OCI-LY1 (cell line): ENCODE data around the gene ACOX1.

Experiments used
- H2AFZ ChIP-seq: fragments of 200-600 bp; sonication (generic), shearing (Covaris generic); 2 replicates; pipeline ENCODE4 v1.6.0; 2014; ENCODE audit warnings: antibody characterized with exemption, mild to moderate bottlenecking, low read length
- H3F3A ChIP-seq: fragments of 200-600 bp; sonication (generic), shearing (Covaris generic); 2 replicates; pipeline ENCODE4 v1.6.0; 2014; ENCODE audit warnings: mild to moderate bottlenecking, antibody characterized with exemption, low read length, moderate library complexity; ENCODE audit not compliant: insufficient read depth
- H3K27ac ChIP-seq: fragments of 200-600 bp; sonication (generic); 2 replicates; pipeline ENCODE4 v1.5.1; 2014; ENCODE audit warnings: low read length, mixed run types, mild to moderate bottlenecking, low read depth; ENCODE audit not compliant: poor library complexity, severe bottlenecking
- H3K27me3 ChIP-seq: fragments of 200-600 bp; sonication (generic); 2 replicates; pipeline ENCODE4 v1.6.0; 2014; ENCODE audit warnings: antibody characterized with exemption, mild to moderate bottlenecking, low read length, moderate library complexity; ENCODE audit not compliant: insufficient read depth
- H3K36me3 ChIP-seq: fragments of 200-600 bp; sonication (generic); 2 replicates; pipeline ENCODE4 v1.6.1; 2014; ENCODE audit warnings: mild to moderate bottlenecking, antibody characterized with exemption, low read length, moderate library complexity, mixed read lengths; ENCODE audit not compliant: insufficient read depth
- H3K4me1 ChIP-seq: fragments of 200-600 bp; sonication (generic); 2 replicates; pipeline ENCODE4 v1.5.1; 2014; ENCODE audit warnings: mild to moderate bottlenecking, low read length, moderate library complexity; ENCODE audit not compliant: insufficient read depth, severe bottlenecking
- H3K4me2 ChIP-seq: fragments of 200-600 bp; sonication (generic), shearing (Covaris generic); 2 replicates; pipeline ENCODE4 v1.6.1; 2014; ENCODE audit warnings: low read length
- H3K4me3 ChIP-seq: fragments of 200-600 bp; sonication (generic); 2 replicates; pipeline ENCODE4 v1.5.1; 2014; ENCODE audit warnings: low read length, low read depth, mild to moderate bottlenecking, mixed read lengths; ENCODE audit not compliant: poor library complexity, severe bottlenecking
- H3K79me2 ChIP-seq: fragments of 200-600 bp; shearing (Covaris generic); 2 replicates; pipeline ENCODE4 v1.6.1; 2016; ENCODE audit warnings: mixed run types, low read length, mixed read lengths; ENCODE audit not compliant: insufficient read depth
- H3K9ac ChIP-seq: fragments of 200-600 bp; sonication (generic), shearing (Covaris generic); 2 replicates; pipeline ENCODE4 v1.6.1; 2014; ENCODE audit warnings: mild to moderate bottlenecking, low read length, mixed read lengths
- H3K9me2 ChIP-seq: fragments of 200-600 bp; sonication (generic), shearing (Covaris generic); 2 replicates; pipeline ENCODE4 v1.6.1; 2014; ENCODE audit warnings: low read depth, mild to moderate bottlenecking, low read length, mixed read lengths
- H3K9me3 ChIP-seq: fragments of 200-600 bp; shearing (Covaris generic); 2 replicates; pipeline ENCODE4 v1.6.1; 2014; ENCODE audit warnings: low read length, mixed read lengths
- H4K20me1 ChIP-seq: fragments of 200-600 bp; sonication (generic), shearing (Covaris generic); 2 replicates; pipeline ENCODE4 v1.6.0; 2016; ENCODE audit warnings: mild to moderate bottlenecking, low read length; ENCODE audit not compliant: insufficient read depth
- EZH2 ChIP-seq: fragments of 200-600 bp; sonication (generic), shearing (Covaris generic); IDR thresholded peaks from 2 replicates; pipeline ENCODE4 v1.8.0; 2017; ENCODE audit warnings: borderline replicate concordance, mixed run types, mild to moderate bottlenecking, antibody characterized with exemption, low read length, moderate library complexity, mixed read lengths
- TF ChIP-seq, protein P1 (sequence below): fragments of 200-600 bp; sonication (generic), shearing (Covaris generic); IDR thresholded peaks from 2 replicates; pipeline ENCODE4 v1.5.1; 2017; ENCODE audit warnings: mild to moderate bottlenecking, antibody characterized with exemption, low read length, moderate library complexity, mixed read lengths

ACOX1 gene

DNA sequence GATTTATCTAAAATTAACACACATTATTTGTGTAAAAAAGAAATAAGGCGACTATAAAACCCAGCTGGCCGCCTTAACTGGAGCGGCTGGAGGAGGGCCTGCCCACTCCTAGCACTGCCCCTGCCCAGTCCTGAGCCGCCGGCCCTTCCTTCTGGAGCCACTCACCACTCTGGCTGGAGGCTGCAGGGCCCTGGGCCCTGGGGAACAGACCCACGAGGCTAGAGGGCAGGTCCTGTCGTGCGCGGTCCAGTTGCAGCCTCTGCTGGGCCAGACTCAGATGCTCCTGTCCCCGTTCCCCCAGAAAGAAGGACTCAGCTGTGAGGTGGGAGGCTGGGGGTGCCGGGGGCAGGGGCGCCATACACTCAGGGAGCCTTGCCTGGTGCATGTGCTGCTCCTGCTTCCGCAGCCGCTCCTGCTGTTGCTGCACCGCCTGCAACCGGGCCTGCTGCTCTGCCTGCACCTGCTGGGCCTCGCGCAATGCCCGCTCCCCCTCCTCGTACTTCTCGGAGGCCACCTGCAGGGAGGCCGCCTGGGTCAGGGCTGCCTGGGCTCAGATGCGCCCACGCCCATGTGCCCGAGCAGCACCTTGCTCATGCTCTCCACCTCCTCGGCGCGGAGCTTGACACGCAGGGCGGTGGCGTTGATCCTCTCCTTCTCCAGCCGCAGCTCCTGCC lies 65.3 kb downstream of the ACOX1 start:
- no peak overlapping the region for H3K4me3 ChIP-seq
- no peak overlapping the region for H3K27ac ChIP-seq
- no peak overlapping the region for H3K4me2 ChIP-seq
- no peaks in the 10 kb centered on the region for H3K79me2 ChIP-seq
- peaks cover 44% of the 10 kb centered on the region for H3K4me1 ChIP-seq
- no peaks in the 10 kb centered on the region for H3K9me3 ChIP-seq
- peaks cover 14% of the 10 kb centered on the region for H3K36me3 ChIP-seq
- no peak overlapping the region for H2AFZ ChIP-seq
- no peak overlapping the region for H3K9ac ChIP-seq
- no peak for TF ChIP-seq EZH2
- no peaks in the 10 kb centered on the region for H3K27me3 ChIP-seq
- H3K9me2 ChIP-seq = no peaks in the 10 kb centered on the region
- H3F3A ChIP-seq = 0 out of 2 replicates have a peak, but pooled peaks cover 8% of the 10 kb centered on the region
- H4K20me1 ChIP-seq = no peaks in the 10 kb centered on the region

DNA sequence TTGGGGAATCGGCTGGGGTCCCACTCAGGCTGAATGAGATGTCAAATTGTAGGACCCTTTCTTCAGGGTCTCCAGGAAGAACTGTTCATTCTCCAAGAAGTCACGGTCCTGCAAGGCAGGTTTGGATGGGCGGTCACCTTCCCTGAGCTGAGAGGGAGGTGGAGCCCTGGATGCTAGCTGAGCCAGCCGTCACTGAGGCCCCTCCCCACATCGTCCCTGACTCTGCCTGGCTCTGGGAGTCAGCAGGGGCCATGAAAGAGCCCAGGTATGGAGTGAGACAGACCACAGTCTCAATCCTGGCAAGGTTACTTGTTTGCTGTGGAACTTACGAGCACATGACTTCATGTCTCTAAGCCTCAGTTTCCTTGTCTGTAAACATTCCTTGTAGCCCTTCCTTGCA lies 68.3 kb downstream of the ACOX1 start:
- H4K20me1 ChIP-seq = no peaks in the 10 kb centered on the region

DNA sequence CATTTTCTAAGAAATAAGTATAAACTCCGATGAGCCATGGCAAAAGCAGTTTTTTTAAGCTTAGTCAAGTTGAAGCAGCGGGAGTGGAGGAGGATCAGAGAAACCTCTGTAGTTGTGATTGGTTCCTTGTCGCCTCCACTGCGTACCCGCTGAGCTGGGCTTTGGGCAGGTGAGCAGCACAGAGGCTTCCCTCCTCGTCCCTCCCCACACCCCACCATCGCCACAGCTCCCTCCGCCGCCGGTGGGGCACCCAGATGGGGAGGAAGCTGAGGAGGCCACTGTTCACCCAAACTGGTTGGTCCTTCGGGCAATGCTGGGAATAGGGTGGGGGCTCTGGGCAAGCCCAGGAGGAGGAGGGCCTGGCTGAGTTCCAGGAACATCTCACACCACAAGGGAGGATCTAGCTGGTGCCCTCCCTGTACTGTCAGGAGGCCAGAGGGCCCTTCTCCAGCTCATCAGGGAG lies 69.1 kb downstream of the ACOX1 start:
- Histone ChIP-seq H3K79me2 (no peaks in the 10 kb centered on the region), H3K4me3 (peak overlapping the region; percentile 33), H3K27ac (peak overlapping the region; percentile 96), H3K9ac (peak overlapping the region; percentile 47; the same call in 1 of the 2 replicates), H3F3A (0 out of 2 replicates have a peak, but pooled peaks cover 8% of the 10 kb centered on the region), H3K4me1 (peaks cover 61% of the 10 kb centered on the region), H4K20me1 (no peaks in the 10 kb centered on the region), H3K36me3 (peaks cover 6% of the 10 kb centered on the region), H3K27me3 (no peaks in the 10 kb centered on the region), H3K9me3 (no peaks in the 10 kb centered on the region), H2AFZ (no peak overlapping the region), H3K9me2 (no peaks in the 10 kb centered on the region), H3K4me2 (peak overlapping the region; percentile 56)
- no peak for TF ChIP-seq EZH2
- TF ChIP-seq, protein P1, sequence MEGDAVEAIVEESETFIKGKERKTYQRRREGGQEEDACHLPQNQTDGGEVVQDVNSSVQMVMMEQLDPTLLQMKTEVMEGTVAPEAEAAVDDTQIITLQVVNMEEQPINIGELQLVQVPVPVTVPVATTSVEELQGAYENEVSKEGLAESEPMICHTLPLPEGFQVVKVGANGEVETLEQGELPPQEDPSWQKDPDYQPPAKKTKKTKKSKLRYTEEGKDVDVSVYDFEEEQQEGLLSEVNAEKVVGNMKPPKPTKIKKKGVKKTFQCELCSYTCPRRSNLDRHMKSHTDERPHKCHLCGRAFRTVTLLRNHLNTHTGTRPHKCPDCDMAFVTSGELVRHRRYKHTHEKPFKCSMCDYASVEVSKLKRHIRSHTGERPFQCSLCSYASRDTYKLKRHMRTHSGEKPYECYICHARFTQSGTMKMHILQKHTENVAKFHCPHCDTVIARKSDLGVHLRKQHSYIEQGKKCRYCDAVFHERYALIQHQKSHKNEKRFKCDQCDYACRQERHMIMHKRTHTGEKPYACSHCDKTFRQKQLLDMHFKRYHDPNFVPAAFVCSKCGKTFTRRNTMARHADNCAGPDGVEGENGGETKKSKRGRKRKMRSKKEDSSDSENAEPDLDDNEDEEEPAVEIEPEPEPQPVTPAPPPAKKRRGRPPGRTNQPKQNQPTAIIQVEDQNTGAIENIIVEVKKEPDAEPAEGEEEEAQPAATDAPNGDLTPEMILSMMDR = no peak

More for the DNA sequence above, 68.3 kb downstream of the ACOX1 start:
- H3K4me1 ChIP-seq = peaks cover 58% of the 10 kb centered on the region
- H3K79me2 ChIP-seq = no peaks in the 10 kb centered on the region
- H3K9me2 ChIP-seq = no peaks in the 10 kb centered on the region
- no peaks in the 10 kb centered on the region for H3K27me3 ChIP-seq
- peak overlapping the region; percentile 96 for H3K27ac ChIP-seq
- peak overlapping the region; percentile 56; the same call in 1 of the 2 replicates for H3K4me2 ChIP-seq
- no peaks in the 10 kb centered on the region for H3K9me3 ChIP-seq
- TF ChIP-seq, protein P1 = no peak
- TF ChIP-seq EZH2 = no peak
- no peak overlapping the region for H2AFZ ChIP-seq
- peak overlapping the region; percentile 47; the same call in 1 of the 2 replicates for H3K9ac ChIP-seq
- H3K4me3 ChIP-seq = peak overlapping the region; percentile 33
- H3F3A ChIP-seq = 0 out of 2 replicates have a peak, but pooled peaks cover 8% of the 10 kb centered on the region
- peaks cover 6% of the 10 kb centered on the region for H3K36me3 ChIP-seq
